ENCODE data around the gene DPH6. TPM values are rescaled to one million over a fixed set of nuclear protein-coding genes. Genes with fewer than 3 reads are reported as not detected.

DPH6 gene
- total and polyA plus RNA-seq, 7 donors, result 3.6 to 13.2 (median 9.6) TPM

DNA sequence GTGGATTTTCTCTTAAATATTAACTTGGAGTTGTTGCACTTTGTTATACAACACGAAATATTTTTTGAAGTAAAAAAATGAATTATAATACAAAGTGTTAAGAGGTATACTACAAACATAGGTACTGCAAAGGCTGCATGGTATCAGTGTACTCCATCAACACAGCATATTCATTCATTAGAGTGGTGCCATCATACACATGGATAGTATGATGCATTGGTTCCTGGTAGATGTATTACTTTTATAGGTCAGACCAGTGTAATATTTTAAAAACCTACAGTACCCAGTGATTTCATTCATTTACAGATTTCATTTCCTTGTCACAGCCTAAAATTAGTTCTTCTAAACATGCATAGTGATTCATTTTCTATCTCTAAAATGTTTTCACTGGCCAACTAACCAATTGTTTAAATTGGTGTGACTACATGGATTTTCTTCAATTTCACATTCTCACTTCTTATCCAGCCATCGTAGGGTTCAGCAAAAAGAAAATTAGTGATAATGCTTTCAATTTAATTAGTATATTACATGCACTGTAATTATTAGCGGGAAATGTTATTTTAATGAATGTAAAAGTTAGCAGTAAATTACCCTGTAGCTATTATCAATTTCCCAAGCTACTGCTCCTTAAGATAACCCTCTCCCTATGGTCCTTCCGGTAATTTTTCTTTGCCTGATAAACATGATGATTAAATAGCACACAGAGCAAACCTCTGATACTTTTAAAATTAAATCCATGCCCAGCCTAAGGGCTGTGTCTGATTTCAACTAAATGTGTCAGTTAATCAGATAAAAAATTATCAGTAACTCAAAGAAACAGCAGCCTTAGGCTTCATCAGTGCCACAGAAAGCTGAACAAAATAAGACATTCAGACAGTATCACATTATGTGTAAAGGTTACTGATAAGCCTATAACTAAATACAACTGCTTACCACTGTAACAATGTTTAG lies 68.4 kb downstream of the DPH6 start:
- Histone ChIP-seq H3K36me3 (no peaks in the 10 kb centered on the region), H3K27me3 (no peaks in the 10 kb centered on the region), H3K4me3 (no peak overlapping the region), H3K27ac (no peak overlapping the region), H3K4me1 (peaks cover 0 to 11% (median 0%) of the 10 kb centered on the region in 4 donors), H3K9me3 (no peaks in the 10 kb centered on the region)
- WGBS, 2 donors, result 82 to 95% methylated on average over 4 of the region's 4 CpGs
- TF ChIP-seq POLR2AphosphoS5 (IDR thresholded peaks at IDR 0.05), result no peak
- TF ChIP-seq, protein P1, sequence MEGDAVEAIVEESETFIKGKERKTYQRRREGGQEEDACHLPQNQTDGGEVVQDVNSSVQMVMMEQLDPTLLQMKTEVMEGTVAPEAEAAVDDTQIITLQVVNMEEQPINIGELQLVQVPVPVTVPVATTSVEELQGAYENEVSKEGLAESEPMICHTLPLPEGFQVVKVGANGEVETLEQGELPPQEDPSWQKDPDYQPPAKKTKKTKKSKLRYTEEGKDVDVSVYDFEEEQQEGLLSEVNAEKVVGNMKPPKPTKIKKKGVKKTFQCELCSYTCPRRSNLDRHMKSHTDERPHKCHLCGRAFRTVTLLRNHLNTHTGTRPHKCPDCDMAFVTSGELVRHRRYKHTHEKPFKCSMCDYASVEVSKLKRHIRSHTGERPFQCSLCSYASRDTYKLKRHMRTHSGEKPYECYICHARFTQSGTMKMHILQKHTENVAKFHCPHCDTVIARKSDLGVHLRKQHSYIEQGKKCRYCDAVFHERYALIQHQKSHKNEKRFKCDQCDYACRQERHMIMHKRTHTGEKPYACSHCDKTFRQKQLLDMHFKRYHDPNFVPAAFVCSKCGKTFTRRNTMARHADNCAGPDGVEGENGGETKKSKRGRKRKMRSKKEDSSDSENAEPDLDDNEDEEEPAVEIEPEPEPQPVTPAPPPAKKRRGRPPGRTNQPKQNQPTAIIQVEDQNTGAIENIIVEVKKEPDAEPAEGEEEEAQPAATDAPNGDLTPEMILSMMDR (IDR thresholded peaks at IDR 0.05), result no peak
- TF ChIP-seq POLR2A (IDR thresholded peaks at IDR 0.05), result no peak
- no peak for TF ChIP-seq EP300 (IDR thresholded peaks at IDR 0.05)
- intact Hi-C loops (cut with DNase I), result no loop called here
- no peak for DNase-seq

DNA sequence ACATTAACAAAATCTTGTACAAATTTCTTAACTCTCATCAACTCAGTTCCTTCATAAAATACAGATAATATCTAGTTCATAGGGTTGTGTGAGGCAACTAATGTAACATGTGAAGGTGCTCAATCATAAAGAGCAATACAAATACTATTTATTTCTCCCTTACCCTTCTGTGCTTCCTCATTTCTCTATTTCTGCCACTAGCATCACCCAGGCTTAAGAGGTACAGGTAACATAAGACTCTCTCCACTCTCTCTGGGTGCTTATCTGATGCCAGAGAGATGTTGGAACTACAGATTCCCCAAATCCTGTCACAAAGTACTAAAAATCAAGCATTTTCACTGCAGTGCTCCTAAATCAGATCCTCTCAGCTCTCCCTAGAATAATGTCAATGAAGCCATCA lies 74.9 kb downstream of the DPH6 start:
- Histone ChIP-seq H3K4me3 (no peak overlapping the region), H3K36me3 (no peaks in the 10 kb centered on the region), H3K4me1 (no peaks in the 10 kb centered on the region), H3K9me3 (no peaks in the 10 kb centered on the region), H3K27me3 (no peaks in the 10 kb centered on the region), H3K27ac (no peak overlapping the region)
- no peak for TF ChIP-seq POLR2AphosphoS5 (IDR thresholded peaks at IDR 0.05)
- TF ChIP-seq EP300 (IDR thresholded peaks at IDR 0.05), result no peak
- TF ChIP-seq POLR2A (IDR thresholded peaks at IDR 0.05), result no peak
- TF ChIP-seq, protein P1 (IDR thresholded peaks at IDR 0.05), result no peak
- intact Hi-C loops (cut with DNase I), result no loop called here
- no peak for DNase-seq

DNA sequence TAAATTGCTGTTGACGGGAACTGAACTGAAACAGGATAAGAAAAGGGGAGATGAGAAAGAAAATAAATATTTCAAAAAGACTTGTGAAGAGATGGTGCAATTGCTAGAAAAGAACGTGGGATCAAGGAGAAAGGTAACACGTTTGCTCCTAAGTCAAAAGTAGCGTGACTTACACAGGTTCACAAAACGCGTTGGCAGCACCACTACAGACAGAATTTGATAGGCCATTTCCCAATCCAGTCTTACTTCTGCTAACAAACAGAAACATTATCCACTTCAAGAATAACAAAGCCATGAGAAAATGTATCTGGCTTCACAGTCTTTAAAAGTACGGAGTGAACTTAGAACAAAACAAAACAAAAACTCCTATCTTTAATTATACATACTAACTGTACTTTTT lies 75.5 kb downstream of the DPH6 start:
- Histone ChIP-seq H3K9me3 (no peaks in the 10 kb centered on the region), H3K4me1 (no peaks in the 10 kb centered on the region), H3K27ac (no peak overlapping the region), H3K27me3 (no peaks in the 10 kb centered on the region), H3K36me3 (no peaks in the 10 kb centered on the region), H3K4me3 (no peak overlapping the region)
- DNase-seq, result no peak
- WGBS, 2 donors, result 95 to 97% methylated on average over 7 of the region's 7 CpGs
- no peak for TF ChIP-seq EP300 (IDR thresholded peaks at IDR 0.05)
- no peak for TF ChIP-seq POLR2A (IDR thresholded peaks at IDR 0.05)
- TF ChIP-seq, protein P1 (IDR thresholded peaks at IDR 0.05), result no peak
- no peak for TF ChIP-seq POLR2AphosphoS5 (IDR thresholded peaks at IDR 0.05)
- intact Hi-C loops (cut with DNase I), result no loop called here

DNA sequence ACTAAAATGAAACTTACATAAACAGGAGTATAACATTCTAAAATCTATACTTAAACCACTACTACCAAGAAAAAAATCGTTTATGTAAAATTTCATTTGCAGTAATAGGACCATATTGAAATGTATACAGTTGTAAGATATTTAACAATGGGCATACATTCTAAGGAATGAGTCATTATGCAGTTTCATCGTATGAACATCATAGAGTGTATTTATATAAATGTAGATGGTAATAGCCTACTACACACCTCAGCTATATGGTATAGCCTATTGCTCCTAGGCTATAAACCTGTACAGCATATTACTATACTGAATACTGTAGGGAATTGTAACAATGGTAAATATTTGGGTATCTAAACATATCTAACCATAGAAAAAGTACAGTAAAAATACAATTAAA lies 79.5 kb downstream of the DPH6 start:
- no peaks in the 10 kb centered on the region for H3K9me3 ChIP-seq
- H3K4me3 ChIP-seq, result no peak overlapping the region
- DNase-seq, result no peak
- no peaks in the 10 kb centered on the region for H3K36me3 ChIP-seq
- intact Hi-C loops (cut with DNase I), result no loop called here
- TF ChIP-seq, protein P1 (IDR thresholded peaks at IDR 0.05), result no peak
- TF ChIP-seq POLR2A (IDR thresholded peaks at IDR 0.05) (no peak), POLR2AphosphoS5 (IDR thresholded peaks at IDR 0.05) (no peak)
- WGBS, 2 donors, result 35 to 44% methylated on average over 2 of the region's 2 CpGs
- H3K27ac ChIP-seq, result no peak overlapping the region
- H3K4me1 ChIP-seq, result no peaks in the 10 kb centered on the region
- H3K27me3 ChIP-seq, result no peaks in the 10 kb centered on the region
